Esophagus muscularis mucosa (tissue), 4 donors: ENCODE measurements around the gene PRODH. TPM values are rescaled to one million over a fixed set of nuclear protein-coding genes. Genes with fewer than 3 reads are reported as not detected.
"Not testable (repeated sequence)": the region's sequence is repeated elsewhere in the genome, so short reads cannot be mapped to it uniquely, and the experiment has no call there.

ENCODE experiments used
- DNase-seq: peaks from one replicate; pipeline ENCODE4 v3.0.0-alpha.2; 2017; ENCODE audit errors: extremely low spot score
- H3K27ac ChIP-seq, 4 donors: fragments of 200-600 bp; sonication (generic); replicated peaks in 1 of 4; 1 replicate in 3 of 4; 2 replicates in 1 of 4; pipeline ENCODE4 v1.5.1; 2016 to 2019; ENCODE audit warnings: mild to moderate bottlenecking in 1 of 4
- H3K27me3 ChIP-seq, 4 donors: fragments of 200-600 bp; sonication (generic); one replicate each; pipeline versions ENCODE4 v1.5.1 to v1.6.0; 2016 to 2019
- H3K36me3 ChIP-seq, 4 donors: fragments of 200-600 bp; sonication (generic); one replicate each; pipeline ENCODE4 v1.5.1; 2016 to 2019
- H3K4me1 ChIP-seq, 4 donors: fragments of 200-600 bp; sonication (generic); one replicate each; pipeline ENCODE4 v1.5.1; 2016 to 2019
- H3K4me3 ChIP-seq, 4 donors: fragments of 200-600 bp; sonication (generic); 1 replicate in 2 of 4; 2 replicates in 2 of 4; pipeline ENCODE4 v1.5.1; 2016 to 2019; ENCODE audit warnings: mild to moderate bottlenecking in 4 of 4, moderate library complexity in 1 of 4
- H3K9me3 ChIP-seq, 4 donors: fragments of 200-600 bp; sonication (generic); 1 replicate in 3 of 4; 2 replicates in 1 of 4; pipeline ENCODE4 v1.5.1; 2016 to 2019
- EP300 ChIP-seq: sonication (generic); formaldehyde crosslinking; IDR thresholded peaks from one replicate; pipeline ENCODE4 v1.6.1; 2017; ENCODE audit warnings: antibody characterized with exemption
- POLR2A ChIP-seq: fragments of 450-650 bp; IDR thresholded peaks from one replicate; pipeline ENCODE4 v1.6.1; 2017; ENCODE audit warnings: antibody characterized with exemption, moderate library complexity, mild to moderate bottlenecking, low read depth
- POLR2AphosphoS5 ChIP-seq, 2 donors: sonication (generic); formaldehyde crosslinking; IDR thresholded peaks; one replicate each; pipeline ENCODE4 v1.6.1; 2017; ENCODE audit warnings: antibody characterized with exemption in 2 of 2
- WGBS: methylation state at CpG from one replicate; pipeline ENCODE4 v1.1.5; 2018; 5-methylcytosine and 5-hydroxymethylcytosine counted together
- intact Hi-C: fragments of 100-400 bp; cut with DNase I; formaldehyde crosslinking; loops from one replicate; pipeline ENCODE4 v1.15.1; 2023
- total RNA-seq, 4 donors: library from RNA; depleted of rRNA; stranded (reverse); fragments of >200 nt; gene quantifications; one replicate each; pipeline versions ENCODE4 v1.1.0 to v1.2.1, GENCODE V29; 2016
- TF ChIP-seq, protein P1 (sequence below), 3 experiments: fragments of 200-600 bp in 2 of 3; fragments of 450-650 bp in 1 of 3; sonication (generic) in 2 of 3; IDR thresholded peaks; one replicate each; pipeline ENCODE4 v1.5.1; 2017 to 2019; ENCODE audit warnings: antibody characterized with exemption in 3 of 3, mild to moderate bottlenecking in 2 of 3, moderate library complexity in 1 of 3

Gene PRODH
- total RNA-seq, 4 donors from 2014 or later = 1.4 to 7.2 (median 3.9) TPM

DNA sequence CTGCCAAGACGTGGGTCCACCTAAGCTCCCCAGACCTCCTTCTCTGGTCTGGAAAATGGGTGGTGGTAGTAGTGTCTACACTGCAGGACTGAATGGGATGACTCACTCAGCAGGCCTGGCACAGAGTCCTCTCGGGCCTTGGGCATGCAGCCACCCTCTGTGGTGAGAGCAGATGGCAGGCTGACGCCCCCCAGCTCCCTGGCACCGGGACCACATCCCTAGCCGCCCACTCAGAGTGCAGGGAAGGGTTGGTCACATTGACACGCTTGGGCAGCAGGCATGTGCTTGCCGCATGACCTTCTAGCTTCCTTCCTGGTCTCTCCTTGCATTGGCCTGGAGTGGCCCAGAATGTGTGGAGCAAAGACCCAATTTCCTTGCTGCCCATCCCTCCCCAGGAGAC lies 30.7 kb upstream of the PRODH start:
- no peak for TF ChIP-seq POLR2AphosphoS5 (IDR thresholded peaks at IDR 0.05)
- no peak for TF ChIP-seq POLR2A
- TF ChIP-seq, protein P1, sequence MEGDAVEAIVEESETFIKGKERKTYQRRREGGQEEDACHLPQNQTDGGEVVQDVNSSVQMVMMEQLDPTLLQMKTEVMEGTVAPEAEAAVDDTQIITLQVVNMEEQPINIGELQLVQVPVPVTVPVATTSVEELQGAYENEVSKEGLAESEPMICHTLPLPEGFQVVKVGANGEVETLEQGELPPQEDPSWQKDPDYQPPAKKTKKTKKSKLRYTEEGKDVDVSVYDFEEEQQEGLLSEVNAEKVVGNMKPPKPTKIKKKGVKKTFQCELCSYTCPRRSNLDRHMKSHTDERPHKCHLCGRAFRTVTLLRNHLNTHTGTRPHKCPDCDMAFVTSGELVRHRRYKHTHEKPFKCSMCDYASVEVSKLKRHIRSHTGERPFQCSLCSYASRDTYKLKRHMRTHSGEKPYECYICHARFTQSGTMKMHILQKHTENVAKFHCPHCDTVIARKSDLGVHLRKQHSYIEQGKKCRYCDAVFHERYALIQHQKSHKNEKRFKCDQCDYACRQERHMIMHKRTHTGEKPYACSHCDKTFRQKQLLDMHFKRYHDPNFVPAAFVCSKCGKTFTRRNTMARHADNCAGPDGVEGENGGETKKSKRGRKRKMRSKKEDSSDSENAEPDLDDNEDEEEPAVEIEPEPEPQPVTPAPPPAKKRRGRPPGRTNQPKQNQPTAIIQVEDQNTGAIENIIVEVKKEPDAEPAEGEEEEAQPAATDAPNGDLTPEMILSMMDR (IDR thresholded peaks at IDR 0.05) = no peak
- TF ChIP-seq EP300 = no peak
- DNase-seq = no peak
- H3K4me3 ChIP-seq = no peak overlapping the region
- no peaks in the 10 kb centered on the region for H3K36me3 ChIP-seq
- intact Hi-C loops = no loop called here
- H3K9me3 ChIP-seq = no peaks in the 10 kb centered on the region
- peaks cover 0 to 16% (median 14%) of the 10 kb centered on the region in 4 donors for H3K4me1 ChIP-seq
- 70% methylated on average over 6 of the region's 7 CpGs for WGBS
- no peak overlapping the region for H3K27ac ChIP-seq
- peaks cover 0 to 59% (median 23%) of the 10 kb centered on the region in 4 donors for H3K27me3 ChIP-seq

DNA sequence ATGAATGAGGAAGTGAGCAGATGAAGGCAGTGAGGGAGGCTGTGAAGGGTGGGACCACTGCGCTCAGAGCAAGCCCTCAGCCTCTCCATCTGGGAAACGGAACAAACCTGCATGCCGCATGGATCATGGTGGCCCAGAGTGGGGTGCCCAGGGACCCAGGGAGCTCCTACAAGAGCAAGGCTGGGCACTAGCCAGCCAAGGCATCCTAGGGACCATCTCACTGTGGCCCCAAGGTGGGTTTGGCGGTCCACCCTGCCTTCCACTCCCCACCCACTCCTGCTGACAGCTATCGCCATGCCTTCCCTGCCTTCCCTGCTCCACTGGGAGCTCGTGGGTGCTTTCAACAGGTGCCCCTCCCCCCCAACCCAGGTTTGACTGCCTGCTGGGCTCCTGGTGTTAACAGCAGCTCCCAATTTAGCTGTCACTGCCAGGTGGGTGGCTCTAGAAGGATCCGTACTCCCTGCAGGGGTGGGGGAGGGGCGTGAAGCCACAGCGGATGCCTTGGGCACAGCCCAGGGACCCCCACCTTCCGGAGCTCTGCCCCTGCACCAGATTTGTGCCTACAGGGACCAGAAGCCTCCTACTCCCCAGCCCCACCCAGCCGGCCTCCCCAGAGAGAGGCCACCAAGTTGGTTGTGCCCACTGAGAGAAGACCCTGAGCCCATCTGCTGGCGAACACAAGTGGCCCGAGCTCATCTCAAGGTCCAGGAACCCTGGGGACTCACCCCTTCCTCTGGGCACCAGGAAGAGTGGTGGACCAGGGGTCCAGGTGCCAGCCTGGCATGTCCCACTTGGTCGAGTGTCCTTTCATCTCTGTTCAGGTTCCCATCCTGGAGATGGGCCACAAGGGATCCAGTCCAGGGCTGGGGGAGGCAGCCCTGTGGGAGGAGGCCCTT lies 29.7 kb upstream of the PRODH start:
- Histone ChIP-seq H3K4me1 (peaks cover 0 to 13% (median 9%) of the 10 kb centered on the region in 4 donors), H3K36me3 (no peaks in the 10 kb centered on the region), H3K27me3 (peaks cover 0 to 49% (median 18%) of the 10 kb centered on the region in 4 donors), H3K27ac (no peak overlapping the region), H3K9me3 (no peaks in the 10 kb centered on the region), H3K4me3 (no peak overlapping the region)
- 61% methylated on average over 7 of the region's 14 CpGs for WGBS
- TF ChIP-seq POLR2A (no peak), EP300 (no peak), POLR2AphosphoS5 (IDR thresholded peaks at IDR 0.05) (no peak)
- TF ChIP-seq, protein P1 (IDR thresholded peaks at IDR 0.05) = no peak
- DNase-seq = no peak
- intact Hi-C loops = no loop called here

DNA sequence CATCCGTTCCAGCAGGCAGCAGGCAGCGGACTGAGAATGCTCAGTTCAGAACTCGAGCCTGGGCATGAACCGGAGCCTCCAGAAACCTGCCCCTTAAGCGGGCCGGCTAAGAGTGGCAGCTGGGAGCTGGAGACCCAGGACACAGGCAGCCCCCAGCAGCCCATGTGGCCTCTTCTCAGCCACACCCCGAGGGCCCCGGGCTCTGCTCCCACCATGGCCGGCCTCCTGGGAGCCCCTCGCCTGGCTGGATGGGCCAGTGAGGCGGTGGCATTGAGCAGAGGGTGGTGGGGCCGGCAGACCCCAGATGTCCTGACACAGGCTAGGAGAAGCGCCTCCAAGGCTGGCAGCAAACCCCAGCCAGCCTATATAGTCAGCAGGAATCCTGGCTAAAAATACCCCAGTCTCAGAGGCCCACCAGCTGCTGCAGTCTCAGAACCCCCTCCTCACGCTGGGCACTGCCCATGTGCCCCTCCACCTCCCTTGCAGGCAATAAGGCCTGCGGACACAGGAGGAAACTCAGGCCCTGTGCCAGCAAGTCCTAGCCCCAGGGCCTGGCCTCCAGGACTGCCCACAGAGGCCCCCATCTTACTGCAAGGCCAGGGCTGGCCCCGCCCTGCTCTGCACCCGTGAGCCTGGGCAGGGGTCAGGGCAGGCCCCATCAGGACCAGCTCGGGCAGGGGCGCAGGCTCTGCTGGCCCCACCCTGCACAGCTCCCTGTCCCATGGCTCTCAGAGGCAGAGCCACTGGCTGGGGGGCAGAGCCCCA lies 28.6 kb upstream of the PRODH start:
- DNase-seq, H3K9me3 ChIP-seq, H3K4me3 ChIP-seq, H3K4me1 ChIP-seq, H3K27ac ChIP-seq, intact Hi-C loops, H3K36me3 ChIP-seq: not testable (repeated sequence)
- H3K27me3 ChIP-seq = peaks cover 0 to 39% (median 11%) of the 10 kb centered on the region in 4 donors
- 86% methylated on average over 2 of the region's 19 CpGs for WGBS

DNA sequence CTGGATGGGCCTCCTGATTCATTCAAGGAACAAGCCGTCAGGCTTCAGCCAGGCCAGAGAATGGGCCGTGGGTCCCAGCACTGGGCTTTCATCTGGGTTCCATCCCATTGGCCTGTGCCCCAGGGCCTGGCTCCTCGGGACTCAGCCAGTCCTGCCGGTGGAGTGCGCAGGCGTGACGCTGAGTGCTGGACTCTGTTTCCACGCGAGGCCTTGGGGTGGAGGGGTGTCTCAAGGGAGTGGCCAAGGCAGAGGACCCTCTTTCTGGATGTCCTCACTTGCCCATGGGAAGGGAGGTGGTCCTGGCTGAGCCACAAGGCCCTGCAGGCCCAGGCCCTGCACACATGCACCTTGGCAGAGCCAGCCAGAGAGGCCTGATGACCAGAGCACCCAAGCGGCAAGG lies 28.0 kb upstream of the PRODH start:
- intact Hi-C loops, H3K27ac ChIP-seq, H3K4me3 ChIP-seq, H3K36me3 ChIP-seq, DNase-seq, H3K9me3 ChIP-seq, H3K4me1 ChIP-seq: not testable (repeated sequence)
- H3K27me3 ChIP-seq = peaks cover 0 to 33% (median 6%) of the 10 kb centered on the region in 4 donors
- WGBS = 88% methylated on average over 9 of the region's 10 CpGs

DNA sequence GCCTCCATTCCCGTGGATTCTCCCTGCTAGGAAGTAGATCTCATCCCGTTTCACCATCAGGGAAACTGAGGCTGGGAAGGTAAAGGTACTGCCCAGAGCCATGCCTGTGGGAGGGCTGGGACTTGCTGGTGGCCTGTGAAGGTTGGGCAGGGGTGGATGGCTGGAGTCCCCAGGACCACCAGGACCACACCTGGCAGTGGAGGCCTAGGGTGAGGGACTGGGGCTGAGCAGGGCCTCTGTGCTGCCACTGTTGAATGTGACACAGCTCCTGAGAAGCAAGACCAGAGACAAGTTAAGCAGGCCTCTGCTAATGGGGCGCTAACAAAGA lies 26.2 kb upstream of the PRODH start:
- Histone ChIP-seq H3K36me3 (no peaks in the 10 kb centered on the region), H3K27me3 (peaks cover 0 to 21% (median 1%) of the 10 kb centered on the region in 4 donors), H3K4me3 (no peak overlapping the region), H3K4me1 (no peaks in the 10 kb centered on the region), H3K9me3 (no peaks in the 10 kb centered on the region), H3K27ac (no peak overlapping the region)
- 88% methylated on average over 3 of the region's 3 CpGs for WGBS
- intact Hi-C loops = no loop called here
- no peak for DNase-seq
- no peak for TF ChIP-seq POLR2AphosphoS5 (IDR thresholded peaks at IDR 0.05)
- TF ChIP-seq, protein P1 (IDR thresholded peaks at IDR 0.05) = no peak
- TF ChIP-seq EP300 = no peak
- no peak for TF ChIP-seq POLR2A

DNA sequence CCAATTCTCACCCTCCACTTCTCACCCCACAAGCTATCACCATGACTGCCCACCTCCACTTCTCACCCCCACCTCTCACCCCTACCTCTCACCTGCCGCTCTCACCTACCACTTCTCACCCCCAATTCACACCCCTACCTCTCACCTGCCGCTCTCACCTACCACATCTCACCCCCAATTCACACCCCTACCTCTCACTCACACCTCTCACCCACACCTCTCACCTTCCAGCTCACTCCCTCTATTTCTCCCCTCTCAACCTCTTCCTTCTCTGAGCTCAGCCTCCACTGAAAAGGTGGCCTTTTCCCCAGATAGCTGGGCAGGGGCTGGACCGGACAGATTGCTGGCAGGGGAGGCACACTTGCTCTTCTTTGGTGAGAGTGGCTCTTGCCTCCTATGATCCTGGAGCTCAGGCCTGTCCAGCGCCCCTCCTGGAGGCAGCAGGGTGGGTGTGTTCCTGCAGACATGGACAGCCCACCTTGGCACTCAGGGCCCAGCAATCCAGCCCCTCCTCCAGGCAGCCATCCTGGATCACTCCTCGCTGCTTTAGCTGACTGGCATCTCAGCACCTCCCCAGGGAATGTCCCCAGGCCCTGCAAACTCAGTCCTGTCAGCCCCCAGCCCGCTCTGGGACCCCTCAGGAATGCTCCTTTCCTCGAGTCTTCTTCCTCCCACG lies 25.7 kb upstream of the PRODH start:
- DNase-seq, H3K9me3 ChIP-seq, H3K36me3 ChIP-seq, intact Hi-C loops, H3K27ac ChIP-seq, H3K4me3 ChIP-seq, H3K4me1 ChIP-seq: not testable (repeated sequence)
- 83% methylated on average over 8 of the region's 8 CpGs for WGBS
- peaks cover 0 to 21% (median 0%) of the 10 kb centered on the region in 4 donors for H3K27me3 ChIP-seq

DNA sequence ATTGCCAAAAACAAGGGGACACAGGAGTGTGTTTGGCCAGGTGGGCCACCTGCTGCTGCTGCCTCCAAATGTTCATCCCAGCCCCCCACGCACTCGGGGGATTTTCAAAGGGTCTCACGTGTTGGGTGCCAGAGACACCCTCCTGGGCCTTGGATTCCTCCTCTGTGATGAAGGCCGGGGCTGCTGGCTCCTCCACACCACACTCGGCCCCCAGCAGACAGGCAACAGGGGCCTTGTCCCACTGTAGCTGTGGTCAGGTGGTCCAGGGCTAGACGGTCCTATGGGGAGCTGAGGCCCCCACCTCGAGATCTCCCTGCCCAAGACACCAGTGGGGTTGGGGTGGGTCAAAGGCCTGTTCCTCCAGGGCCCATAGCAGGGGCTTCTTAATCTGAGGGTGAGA lies 25.1 kb upstream of the PRODH start:
- DNase-seq, H3K4me1 ChIP-seq, H3K36me3 ChIP-seq, H3K9me3 ChIP-seq, H3K27ac ChIP-seq, intact Hi-C loops, H3K4me3 ChIP-seq: not testable (repeated sequence)
- peaks cover 0 to 17% (median 0%) of the 10 kb centered on the region in 4 donors for H3K27me3 ChIP-seq
- 70% methylated on average over 3 of the region's 7 CpGs for WGBS

DNA sequence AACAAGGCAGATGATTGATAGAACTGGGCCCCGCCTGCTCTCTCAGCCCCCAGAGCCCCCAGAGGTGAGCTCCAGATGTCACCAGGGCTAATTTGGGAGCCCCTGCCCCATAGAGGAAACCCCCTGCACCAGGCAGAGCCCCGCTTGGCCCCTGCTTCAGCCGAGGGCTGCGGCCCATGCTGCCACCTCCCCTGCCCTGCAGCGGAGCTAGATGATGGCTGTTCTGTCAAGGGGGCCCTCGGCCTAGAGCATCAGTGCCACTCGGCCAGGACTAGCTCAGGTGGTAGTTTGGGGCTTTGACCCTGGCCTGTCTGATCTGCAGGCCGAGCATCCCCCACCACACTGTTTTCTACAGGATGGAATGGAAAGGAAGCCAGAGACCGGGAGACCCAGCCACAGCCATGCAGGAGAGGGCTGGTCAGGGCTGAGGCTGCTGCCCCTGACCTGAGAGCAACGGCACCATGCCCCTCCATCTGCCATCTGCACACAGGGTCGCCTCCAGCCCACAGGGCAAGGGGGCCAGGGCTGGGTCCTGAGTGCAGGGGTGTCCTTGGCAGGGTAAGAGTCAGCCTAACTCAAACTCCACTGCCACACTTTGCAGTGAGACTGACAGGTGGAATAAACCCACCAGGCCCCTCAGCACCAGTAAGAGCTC lies 24.2 kb upstream of the PRODH start:
- peaks cover 0 to 13% (median 0%) of the 10 kb centered on the region in 4 donors for H3K27me3 ChIP-seq
- H3K9me3 ChIP-seq, H3K4me1 ChIP-seq, H3K27ac ChIP-seq, DNase-seq, H3K4me3 ChIP-seq, H3K36me3 ChIP-seq, intact Hi-C loops: not testable (repeated sequence)
- WGBS = no CpG with 5 or more reads among the region's 11 CpGs
